ENCODE results near the gene CDKN1C.

The CDKN1C gene

DNA sequence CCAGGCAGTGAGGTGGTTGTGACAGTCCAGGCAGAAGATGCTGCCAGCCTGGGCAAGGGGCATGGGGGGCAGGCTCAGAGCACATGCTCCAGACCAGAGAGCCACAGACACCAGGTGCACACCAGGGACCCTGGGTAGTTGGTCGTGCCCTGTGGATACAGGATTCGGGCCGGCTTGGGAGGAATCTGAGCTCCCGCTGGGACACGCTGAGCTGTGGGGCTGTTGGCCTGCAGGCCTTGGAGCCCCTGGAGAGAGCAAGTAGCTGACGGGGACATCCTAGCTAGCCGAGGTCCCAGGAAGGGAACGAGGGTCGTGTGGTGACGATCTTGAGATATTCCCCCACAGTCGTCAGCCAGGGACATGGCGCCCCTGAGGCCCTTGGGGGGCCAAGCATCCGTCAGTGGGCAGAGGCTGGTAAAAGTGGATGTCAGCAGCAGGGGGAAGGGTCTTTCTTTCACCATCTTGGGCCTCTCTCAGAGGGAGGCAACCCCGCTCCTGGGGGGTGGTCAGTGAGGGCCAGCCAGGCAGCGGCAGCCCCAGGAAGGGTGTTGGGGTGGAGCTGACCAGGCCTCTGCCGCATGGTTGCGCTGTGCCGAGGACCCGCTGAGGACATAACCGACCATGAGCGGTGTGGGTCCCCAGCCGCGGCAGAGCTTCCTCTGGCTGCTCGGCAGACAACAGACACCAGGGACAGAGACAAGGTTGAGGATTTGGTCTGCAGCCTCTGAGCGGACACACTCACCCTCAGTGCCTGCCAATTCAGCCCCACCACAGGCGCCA, 44.0 kb downstream of the CDKN1C start:
- DNase-seq = no peak

DNA sequence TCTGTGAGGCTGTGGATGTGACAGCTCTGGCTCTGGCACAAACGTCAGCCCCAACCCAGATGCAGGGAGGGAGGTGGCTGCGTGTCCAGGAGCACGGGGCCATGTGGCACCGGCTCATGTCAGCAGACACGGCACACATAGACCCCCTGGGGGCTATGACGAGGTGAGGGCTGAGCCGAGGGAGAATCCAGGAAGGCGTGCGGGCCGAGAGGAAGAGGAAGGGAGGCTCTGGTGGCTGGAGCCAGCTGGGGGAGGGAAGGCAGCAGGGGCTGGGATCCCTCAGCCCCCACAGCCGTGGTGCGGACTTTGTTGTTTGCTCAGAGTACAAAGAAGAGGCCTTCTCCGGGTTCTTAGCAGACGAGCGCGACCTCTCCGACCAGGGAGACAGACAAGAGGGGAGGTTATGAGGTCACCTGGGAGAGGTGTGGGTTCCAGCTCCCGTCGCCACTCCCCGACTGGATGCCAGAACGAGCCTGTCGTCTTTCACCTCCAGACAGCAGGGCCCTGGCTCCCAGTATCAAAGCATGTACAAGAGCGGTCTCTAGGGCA, 46.1 kb downstream of the CDKN1C start:
- DNase-seq = no peak

DNA sequence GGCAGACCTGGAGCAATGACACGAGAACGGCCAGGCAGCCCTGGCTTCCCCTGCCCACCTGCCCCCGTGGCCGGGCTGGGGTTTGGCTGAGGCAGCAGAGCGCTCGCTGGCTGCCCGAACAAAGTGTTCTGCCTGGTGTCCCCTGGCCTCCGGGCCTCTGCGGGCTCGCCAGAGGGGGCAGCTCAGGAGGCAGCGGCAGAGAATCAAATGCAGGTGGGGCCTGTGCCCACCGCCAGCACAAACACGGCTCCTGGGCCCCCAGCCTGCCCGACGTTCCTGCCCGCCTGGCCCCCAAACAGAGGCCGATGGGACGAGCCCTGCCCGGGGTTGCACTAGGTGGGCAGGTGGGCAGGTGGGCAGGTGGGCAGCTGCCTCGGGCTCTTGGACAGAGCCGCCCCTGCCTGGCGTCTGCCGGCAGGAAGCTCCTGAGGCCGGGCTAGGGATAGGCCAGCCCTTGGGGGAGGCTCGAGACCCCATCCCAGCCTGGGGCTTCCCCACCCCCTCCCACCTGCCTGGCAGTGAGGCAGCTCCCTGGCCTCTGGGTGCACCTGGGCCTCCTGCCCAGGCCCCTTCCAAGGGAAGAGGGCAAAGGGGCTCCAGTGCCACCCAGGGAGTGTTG, 46.8 kb downstream of the CDKN1C start:
- no peak for DNase-seq

DNA sequence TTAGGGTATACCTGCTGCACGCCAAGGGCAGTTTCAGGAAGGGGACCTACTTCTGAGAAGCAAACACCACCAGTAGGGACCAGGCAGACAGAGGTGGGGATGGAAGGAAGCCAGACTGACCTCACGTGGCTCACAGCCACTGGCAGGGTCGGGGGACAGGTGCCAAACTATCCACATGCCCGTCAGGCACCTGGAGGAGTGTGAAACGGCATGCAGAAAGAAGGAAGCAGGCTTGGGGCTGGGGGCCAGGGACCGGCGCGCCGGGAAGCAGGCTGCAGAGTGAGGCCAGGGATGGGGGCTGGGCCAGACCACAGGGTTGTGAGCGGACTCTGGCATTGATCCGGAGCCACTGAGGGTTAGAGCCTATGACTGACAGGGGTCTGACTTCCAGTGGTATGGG, 47.5 kb downstream of the CDKN1C start:
- no peak for DNase-seq

DNA sequence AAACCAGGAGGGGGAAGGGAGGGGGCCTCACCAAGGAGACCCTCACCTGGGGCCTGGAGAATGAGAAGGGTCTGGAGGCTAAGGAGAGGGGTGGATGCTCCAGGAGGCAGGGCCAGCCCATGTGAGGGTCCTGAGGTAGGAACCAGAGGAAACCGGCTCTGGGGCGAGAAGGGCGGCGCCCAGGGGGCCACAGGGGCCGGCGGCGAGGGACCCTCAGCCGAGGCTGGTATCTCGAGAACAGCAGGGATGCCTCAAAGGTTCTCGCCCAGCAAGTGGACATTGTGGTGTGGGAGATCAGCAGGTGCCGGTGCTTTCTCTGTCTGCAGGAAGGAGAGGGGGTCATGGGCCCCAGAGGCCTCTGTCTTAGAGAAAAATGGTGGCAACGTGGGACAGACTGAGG, 47.9 kb downstream of the CDKN1C start:
- no peak for DNase-seq

DNA sequence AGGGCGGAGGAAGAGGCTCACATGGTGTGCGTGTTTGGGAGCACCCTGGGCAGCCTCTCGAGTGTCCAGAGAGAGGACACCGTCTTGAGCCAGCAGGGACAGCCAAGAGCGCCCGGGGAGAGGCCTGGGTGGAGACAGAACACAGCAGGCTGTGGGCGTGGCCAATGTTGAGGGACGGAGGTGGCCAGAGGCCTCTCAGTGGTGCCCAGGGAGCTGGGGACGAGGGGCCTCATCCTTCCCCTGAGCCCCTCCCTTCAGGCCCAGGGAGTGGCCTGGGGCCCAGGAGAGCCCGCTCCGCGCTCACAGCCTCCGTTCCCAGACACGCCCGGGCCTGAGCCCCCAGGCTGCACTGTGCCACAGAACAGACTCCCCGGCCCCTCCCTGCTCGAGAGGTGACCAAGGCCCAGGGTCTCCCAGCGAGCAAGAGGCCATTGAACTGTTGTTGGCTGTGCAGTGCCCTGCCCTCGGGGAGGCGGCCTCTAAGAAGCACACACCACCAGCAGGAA, 48.4 kb downstream of the CDKN1C start:
- peak; percentile 80 for DNase-seq

DNA sequence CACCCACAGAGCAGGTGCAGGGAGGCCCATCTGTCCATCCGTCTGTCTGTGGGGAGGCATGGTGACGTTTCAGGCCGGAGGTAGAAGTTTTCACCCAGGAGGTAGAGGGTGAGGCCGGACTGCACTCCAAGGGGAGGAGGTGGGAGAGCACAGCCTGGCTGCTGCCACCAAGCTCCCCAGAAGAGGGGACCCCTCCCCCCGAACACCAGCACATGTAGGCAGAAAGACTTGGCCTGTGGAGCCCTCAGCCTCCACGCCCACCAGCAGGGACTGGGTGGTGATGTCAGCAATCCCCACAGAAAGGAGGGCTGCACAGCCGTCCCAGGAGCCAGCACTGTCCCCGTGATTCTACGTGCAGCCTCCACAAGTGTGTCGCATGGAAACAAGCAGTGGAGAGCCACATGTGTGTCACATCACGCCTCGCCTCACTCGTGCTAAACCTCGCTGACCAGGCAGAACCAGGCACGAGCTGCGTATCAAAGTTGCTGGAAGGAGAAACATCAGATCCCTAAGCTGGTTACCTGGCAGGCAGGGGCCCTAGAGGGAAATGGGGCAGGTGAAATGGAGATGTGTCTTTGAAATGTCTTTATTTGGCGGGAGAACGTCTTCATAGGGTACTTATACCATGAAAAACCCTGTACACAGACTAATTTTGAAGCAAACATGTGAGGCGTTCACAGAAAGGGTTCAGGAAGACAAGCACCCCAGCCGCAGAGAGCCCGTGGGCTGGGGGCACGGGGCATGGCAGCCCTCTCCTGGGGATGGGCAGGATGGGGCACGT, 49.1 kb downstream of the CDKN1C start:
- no peak for DNase-seq

DNA sequence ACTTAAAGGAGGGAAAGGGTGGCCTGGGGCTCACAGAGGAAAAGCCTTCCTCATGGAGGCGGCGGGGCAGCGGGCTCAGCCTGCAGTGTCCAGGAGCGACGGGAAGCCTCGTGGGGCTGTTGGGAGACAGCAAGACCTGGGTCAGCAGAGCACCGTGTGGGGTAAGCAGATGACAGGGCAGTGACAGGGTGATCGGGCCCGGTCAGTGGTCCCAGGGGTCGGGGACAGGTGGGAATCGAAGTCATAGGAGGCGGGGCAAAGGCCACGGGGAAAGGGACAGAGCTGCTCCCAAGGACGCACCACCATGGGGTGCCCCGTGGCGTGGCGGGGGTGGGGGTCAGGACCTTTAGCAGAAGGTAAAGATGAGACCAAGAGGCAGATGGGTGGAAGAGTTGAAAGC, 49.8 kb downstream of the CDKN1C start:
- DNase-seq = no peak

DNA sequence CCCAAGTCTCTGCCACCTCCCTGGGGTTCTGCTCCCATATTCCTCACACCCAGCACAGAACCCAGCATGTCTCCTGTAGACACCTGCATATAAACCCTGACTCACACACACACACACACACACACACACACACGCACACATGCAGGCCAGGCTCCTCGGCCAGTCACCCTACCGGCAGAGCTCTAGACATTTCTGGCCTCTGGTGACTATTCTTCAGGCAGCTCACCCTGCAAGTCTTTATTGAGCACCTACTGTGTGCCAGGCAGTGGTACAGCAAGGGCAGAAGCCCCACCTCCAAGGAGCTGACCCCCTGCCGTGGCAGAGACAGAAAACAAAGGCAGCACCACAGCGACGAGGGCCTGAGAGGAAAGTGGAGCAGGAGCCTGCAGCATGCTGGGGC, 50.3 kb downstream of the CDKN1C start:
- no peak for DNase-seq

DNA sequence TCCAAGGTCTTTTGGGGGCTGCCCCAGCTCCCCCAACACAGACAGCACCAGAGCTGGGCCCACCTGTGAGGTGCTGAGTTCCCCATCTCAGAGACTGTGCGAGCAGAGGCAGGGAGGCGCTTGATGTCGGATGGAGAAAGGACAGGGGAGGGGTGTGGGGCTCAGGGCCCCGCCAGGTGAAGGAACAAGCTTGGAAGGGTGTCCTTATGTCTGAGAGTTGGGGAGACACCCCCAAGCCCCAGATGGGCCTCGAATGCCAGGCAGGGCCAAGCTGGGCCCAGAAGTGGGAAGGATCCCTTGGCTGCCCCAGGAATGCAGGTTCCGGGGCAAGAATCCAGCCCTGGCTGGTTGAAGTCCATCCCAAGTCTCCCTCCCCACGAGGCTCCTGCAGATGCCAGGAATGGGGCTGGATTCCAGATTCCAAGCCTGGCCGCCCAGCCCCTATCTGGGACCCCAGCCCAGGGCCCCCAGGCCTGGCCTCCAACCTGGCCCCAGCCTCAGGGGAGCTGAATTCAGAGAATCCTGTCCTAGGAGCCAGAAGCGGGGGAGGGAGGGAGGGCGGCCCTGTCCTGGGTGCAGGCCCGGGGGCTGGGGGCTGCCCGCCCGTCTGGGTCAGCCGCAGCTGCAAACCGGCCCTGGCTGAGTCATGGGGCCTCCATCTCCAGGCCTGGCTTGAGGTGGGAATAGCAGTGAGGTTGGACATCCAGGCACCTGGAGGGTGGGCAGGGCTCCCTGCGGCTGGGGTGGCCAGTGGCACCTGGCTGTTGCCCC, 50.9 kb downstream of the CDKN1C start:
- no peak for DNase-seq

DNA sequence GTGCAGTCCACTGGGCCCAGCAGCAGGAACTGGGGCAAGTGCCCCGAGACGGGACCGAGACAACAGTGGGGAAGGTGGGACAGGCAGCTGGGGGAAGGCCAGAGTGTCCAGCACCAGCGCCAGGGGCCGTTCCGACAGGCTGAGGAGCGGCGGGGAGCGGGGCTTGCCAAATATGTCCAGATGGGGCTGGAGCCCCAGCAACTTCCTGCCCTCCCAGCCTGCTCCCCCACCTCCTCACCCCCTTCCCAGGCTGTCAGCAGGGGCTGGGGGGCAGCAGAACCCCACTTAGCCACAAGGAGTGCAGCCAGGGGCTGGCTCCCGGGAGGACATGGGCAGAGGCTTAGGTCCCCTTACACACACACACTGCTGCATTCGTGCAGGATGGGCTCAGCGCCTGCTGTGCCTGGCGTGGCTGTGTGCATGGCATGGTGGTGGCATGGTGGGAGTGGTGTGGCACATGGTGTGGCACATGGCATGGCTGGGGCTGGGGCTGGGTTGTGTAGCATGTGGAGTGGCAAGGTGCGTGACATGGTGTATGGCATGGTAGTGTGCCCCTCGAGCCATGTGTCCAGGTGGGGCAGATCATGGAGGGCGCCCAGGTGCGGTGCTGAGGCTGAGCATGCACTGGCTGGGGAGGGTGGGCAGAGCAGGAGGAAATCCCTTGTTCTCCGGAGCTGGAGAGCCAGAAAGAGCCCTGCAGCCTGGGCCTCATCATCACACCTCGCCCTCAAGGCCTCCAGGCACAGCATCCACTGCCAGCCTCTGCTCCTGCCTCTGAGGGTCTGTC, 51.7 kb downstream of the CDKN1C start:
- no peak for DNase-seq
